MG63 (cell line): ENCODE measurements around the gene TMEM116. TPM values are rescaled to one million over a fixed set of nuclear protein-coding genes. Genes with fewer than 3 reads are reported as not detected.
"Not testable (repeated sequence)": the region's sequence is repeated elsewhere in the genome, so short reads cannot be mapped to it uniquely, and the experiment has no call there.

Source experiments
- DNase-seq: peaks from one replicate; pipeline ENCODE4 v3.0.0-alpha.2; 2020
- H3K27me3 ChIP-seq: fragments of 250-450 bp; sonication (Bioruptor Pico); 2 replicates; pipeline ENCODE4 v1.5.1; 2020; ENCODE audit warnings: mild to moderate bottlenecking, moderate library complexity
- H3K36me3 ChIP-seq: fragments of 250-450 bp; sonication (Bioruptor Pico); 2 replicates; pipeline ENCODE4 v1.5.1; 2020; ENCODE audit warnings: mild to moderate bottlenecking, moderate library complexity
- H3K4me3 ChIP-seq: fragments of 250-450 bp; sonication (Bioruptor Pico); 2 replicates; pipeline ENCODE4 v1.5.1; 2020; ENCODE audit warnings: mild to moderate bottlenecking, moderate library complexity
- H3K9me3 ChIP-seq: fragments of 250-450 bp; sonication (Bioruptor Pico); 2 replicates; pipeline ENCODE4 v1.5.1; 2020; ENCODE audit warnings: mild to moderate bottlenecking, moderate library complexity
- total RNA-seq: library from RNA; depleted of rRNA; stranded (reverse); fragments of >200 nt; shearing (Covaris generic); gene quantifications from 2 replicates; pipeline ENCODE4 v1.2.3, GENCODE V29; 2014; ENCODE audit warnings: low replicate concordance

Gene TMEM116
- total RNA-seq, 1 experiment from 2014 or later, result 8.2 TPM

DNA sequence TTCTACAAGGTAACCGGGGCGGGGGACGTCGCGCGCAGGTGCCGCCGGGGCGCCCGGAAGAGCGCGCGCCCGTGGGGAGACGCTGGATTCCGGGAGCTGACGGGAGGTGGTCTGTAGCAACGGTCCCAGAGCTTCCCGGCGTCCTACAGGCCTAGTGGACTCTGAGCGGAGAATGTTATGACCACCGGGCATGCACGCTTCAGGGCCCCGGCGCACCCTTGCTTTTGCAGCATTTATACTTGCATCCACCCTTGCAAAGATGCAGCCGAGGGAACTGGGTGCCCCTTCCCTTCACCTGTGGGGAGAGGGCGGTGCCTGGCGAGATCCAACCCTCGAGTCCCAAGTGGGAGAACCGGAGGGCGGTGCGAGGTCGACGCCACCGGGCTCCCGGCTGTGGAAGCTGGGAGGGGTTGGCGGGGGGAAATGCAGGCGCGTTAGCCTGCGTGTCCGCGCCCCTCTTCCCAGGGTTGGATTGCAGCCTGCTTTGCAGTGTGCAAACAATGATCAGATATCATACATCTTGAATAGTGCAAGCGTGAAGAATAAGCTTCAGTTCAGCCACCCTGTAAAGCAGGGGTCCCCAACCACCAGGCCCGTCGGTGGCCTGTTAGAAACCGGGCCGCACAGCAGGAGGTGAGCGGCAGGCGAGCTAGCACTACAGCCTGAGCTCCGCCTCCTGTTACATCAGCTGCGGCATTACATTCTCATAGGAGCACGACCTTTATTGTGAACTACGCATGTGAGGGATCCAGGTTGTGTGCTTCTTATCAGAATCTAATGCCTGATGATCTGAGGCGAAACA is 837 bp upstream of the TMEM116 start:
- H3K27me3 ChIP-seq, result no peaks in the 10 kb centered on the region
- H3K4me3 ChIP-seq, result peak overlapping the region; percentile 100
- peaks cover 32% of the 10 kb centered on the region for H3K36me3 ChIP-seq
- peak; percentile 75 for DNase-seq
- no peaks in the 10 kb centered on the region for H3K9me3 ChIP-seq

DNA sequence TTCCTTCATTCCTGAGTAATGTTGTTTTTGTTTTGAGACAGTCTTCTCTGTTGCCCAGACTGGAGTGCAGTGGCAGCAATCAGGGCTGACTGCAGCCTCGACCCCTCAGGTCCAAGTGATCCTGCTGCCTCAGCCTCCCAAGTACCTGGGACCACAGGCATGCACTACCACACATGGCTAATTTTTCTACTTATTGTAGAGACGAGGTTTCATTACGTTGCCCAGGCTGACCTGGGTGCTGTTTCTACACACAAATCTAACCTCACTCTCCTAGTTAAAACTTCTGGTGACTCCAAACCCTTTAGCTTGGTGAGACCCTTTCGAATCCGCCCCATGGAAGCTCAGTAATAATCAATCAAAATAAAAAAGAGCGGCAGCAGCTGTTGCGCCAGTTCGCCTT is 1.3 kb downstream of the TMEM116 start:
- H3K27me3 ChIP-seq, result no peaks in the 10 kb centered on the region
- peaks cover 22% of the 10 kb centered on the region for H3K36me3 ChIP-seq
- peak overlapping the region; percentile 100 for H3K4me3 ChIP-seq
- DNase-seq, result no peak
- no peaks in the 10 kb centered on the region for H3K9me3 ChIP-seq

DNA sequence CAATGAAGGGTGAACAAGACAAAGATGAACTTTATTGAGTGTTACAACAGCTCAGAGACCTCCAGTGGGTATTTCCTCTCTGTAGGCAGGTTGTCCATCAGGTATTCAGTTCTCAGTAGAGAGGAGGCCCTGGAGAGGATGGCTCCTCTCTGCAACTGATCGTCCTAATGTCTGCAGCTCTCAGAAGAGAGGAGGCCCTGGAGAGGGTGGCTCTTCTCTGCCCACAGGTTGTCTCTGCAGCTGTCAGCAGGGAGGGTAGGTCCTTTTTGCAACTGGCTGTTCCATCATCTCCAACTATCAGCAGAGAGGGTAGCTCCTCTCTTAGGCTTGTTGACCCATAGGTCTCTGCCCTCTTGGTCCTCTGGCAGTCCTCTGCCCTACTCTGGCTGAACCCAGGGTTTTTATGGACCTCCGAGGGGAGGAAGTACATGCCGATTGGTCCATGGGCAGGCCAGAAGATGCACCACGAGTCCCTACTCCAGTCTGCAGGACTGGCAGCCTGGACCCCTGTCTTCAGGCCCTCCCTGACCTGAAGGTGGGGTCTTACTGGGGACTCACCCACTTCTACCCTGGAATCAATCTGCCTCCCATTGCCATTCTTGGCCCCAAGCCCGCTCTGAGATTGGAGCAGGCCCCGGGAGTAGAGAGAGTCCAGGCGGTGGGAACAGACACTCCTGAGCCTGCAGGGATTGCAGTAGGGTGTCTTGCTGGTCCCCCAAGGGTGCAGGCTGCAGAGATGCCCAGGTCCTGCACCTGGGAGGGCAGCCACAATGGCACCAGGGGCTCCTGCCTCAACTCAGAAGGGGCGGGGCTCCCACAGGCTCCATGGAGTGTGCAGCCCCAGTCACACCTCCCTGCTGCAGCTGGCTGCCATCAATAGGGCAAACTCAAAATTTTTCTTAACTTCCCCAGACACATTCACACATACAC is 2.3 kb downstream of the TMEM116 start:
- H3K9me3 ChIP-seq, result no peaks in the 10 kb centered on the region
- no peaks in the 10 kb centered on the region for H3K27me3 ChIP-seq
- H3K36me3 ChIP-seq, result peaks cover 14% of the 10 kb centered on the region
- H3K4me3 ChIP-seq, result no peak overlapping the region
- no peak for DNase-seq

DNA sequence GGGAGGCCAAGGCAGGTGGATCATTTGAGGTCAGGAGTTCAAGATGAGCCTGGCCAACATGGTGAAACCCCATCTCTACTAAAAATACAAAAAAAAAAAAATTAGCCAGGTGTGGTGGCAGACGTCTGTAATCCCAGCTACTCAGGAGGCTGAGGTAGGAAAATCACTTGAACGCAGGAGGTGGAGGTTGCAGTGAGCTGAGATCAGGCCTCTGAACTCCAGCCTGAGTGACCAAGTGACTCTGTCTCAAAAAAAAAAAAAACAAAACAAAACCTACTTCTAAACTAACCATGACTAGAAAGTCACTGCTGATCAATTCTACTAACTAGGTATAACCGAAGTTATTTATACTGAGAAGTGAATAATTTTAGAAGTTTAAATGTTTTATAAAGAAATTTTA is 3.4 kb downstream of the TMEM116 start:
- not testable (repeated sequence) for H3K27me3 ChIP-seq, H3K36me3 ChIP-seq, H3K9me3 ChIP-seq, H3K4me3 ChIP-seq, DNase-seq

DNA sequence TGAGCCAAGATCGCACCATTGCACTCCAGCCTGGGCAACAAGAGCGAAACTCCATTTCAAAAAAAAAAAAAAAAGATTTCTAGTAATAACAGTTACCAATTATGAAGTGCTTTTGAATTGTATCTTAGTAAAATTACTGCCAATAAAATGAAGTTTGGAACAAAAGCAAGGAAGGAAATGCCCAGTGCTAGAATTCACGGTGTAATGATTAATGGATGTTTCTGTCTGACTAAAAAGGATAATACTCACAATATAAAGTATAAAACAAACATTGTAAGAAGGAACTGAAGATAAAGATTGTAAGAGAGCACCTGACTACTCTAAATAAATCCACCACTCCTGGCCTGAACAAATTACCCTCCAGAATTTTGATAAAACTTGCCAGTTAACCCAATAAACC is 4.0 kb downstream of the TMEM116 start:
- no peak for DNase-seq
- Histone ChIP-seq H3K36me3 (no peaks in the 10 kb centered on the region; the same call in none of the 2 replicates), H3K4me3 (no peak overlapping the region), H3K27me3 (no peaks in the 10 kb centered on the region), H3K9me3 (no peaks in the 10 kb centered on the region)

DNA sequence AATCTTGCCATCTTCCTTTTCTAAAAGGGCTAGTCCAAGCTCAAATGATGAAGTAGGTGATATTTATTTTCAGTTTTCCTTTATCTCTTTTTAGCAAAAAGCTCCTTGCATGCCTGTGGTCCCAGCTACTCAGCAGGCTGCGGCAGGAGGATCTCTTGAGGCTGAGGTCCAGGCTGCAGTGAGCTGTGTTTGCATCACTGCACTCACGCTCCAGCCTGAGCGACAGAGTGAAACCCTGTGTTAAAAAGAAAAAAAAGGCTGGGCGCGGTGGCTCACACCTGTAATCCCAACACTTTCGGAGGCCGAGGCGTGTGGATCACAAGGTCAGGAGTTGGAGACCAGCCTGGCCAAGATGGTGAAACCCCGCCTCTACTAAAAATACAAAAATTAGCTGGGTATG is 5.0 kb downstream of the TMEM116 start:
- Histone ChIP-seq H3K27me3 (no peaks in the 10 kb centered on the region), H3K4me3 (no peak overlapping the region), H3K36me3 (peaks cover 2% of the 10 kb centered on the region), H3K9me3 (no peaks in the 10 kb centered on the region)
- no peak for DNase-seq

DNA sequence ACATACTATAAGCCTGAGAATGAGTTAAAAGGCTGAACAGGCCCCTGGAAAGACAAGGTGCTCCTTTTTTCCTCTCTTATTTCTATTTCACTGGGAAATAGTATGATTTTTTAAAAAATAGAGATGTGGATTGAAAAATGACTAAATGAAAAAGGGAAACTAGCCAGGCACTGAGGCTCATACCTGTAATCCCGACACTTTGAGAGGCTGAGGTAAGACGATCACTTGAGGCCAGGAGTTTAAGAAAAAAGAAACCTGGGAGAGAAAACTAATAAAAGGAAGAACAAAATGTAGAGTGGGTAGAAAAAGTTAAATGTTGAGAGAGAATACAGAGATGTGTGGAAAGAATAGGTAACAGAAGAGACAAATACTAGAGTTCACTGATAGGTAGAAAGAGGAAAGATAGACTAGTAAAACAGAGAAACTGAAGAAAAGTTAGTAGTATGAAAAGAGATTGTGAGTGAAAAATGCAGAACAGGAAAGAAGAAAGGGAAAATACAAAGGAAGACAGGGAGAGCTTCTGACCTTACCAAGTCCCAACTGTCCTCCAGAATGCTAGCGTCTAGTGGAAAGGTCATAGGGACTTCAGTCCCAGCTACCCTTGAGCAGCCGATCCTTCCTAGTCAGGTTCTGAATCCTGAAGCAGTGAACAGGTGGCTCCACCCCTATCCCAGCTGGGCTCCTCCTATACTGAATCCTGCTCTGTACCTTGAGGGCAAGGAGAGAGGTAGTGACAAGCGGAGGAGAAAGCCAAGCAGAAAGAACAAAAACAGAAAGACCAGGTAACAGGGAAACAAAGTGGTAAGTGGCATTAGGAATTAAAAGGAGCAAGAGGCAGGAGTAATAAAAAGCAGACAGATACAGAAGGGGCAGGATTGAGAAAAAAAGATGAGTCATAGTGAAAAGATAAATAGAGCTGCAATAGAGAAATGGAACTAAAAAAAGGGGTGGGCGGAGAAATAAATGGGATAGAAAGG is 7.3 kb downstream of the TMEM116 start:
- no peak for DNase-seq
- peaks cover 2% of the 10 kb centered on the region; the same call in 1 of the 2 replicates for H3K36me3 ChIP-seq
- no peaks in the 10 kb centered on the region for H3K27me3 ChIP-seq
- H3K4me3 ChIP-seq, result no peak overlapping the region
- no peaks in the 10 kb centered on the region for H3K9me3 ChIP-seq

DNA sequence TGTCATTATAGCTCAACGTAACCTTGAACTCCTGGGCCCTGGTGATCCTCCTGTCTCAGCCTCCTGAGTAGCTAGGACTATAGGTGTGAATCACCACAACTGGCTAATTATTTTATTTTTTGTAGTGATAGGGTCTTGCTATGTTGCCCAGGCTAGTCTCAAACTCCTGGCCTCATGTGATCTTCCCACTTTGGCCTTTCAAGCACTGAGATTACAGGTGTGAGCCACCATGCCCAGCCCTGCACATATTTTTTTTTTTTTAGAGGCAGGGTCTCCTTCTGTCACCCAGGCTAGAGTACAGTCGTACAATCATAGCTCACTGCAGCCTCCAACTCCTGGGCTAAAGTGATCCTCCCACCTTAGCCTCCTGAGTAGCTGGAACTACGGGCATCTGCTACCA is 8.9 kb downstream of the TMEM116 start:
- no peak overlapping the region for H3K4me3 ChIP-seq
- H3K9me3 ChIP-seq, result no peaks in the 10 kb centered on the region
- peaks cover 2% of the 10 kb centered on the region; the same call in 1 of the 2 replicates for H3K36me3 ChIP-seq
- no peak for DNase-seq
- H3K27me3 ChIP-seq, result no peaks in the 10 kb centered on the region

DNA sequence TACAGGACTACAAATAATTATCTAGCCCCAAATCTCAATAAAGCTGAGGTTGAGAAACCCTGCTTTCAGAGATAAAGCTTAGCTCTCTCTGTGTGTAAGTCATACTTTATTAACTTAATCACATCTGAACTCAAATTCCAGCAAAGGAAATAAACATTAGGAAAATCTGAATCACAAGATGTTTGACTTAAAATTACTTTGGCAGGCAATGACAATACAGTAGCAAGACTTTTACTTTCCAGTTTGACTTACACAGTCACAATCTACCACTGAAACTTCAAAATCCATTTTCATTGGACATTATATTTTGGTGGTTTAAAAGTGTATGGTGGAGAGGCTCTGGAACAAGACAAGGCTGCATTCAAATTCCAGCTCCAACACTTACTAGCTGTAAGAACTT is 11.4 kb downstream of the TMEM116 start:
- Histone ChIP-seq H3K27me3 (no peaks in the 10 kb centered on the region), H3K4me3 (no peak overlapping the region), H3K36me3 (peaks cover 2% of the 10 kb centered on the region; the same call in 1 of the 2 replicates), H3K9me3 (no peaks in the 10 kb centered on the region)
- no peak for DNase-seq

DNA sequence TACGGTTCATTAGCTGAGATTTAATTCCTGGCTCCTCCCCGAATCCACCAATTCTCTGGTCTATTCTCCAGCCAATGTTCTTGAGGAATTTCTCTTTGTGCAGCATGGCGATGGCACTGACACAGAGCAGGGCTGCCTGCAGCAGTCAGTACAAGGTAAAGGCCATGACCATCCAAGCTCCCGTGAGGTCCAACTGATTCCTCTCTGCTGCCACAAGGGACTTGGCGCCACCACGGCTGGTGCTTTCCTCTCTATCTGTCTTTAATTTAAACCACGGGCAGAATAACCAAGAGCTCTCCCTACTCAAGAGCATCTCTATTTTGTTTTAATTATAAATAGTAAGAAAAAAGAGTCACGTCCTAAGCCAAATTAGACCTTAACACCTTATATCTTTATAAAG is 12.1 kb downstream of the TMEM116 start:
- no peak for DNase-seq
- Histone ChIP-seq H3K36me3 (peaks cover 2% of the 10 kb centered on the region; the same call in 1 of the 2 replicates), H3K27me3 (no peaks in the 10 kb centered on the region), H3K9me3 (no peaks in the 10 kb centered on the region), H3K4me3 (no peak overlapping the region)

DNA sequence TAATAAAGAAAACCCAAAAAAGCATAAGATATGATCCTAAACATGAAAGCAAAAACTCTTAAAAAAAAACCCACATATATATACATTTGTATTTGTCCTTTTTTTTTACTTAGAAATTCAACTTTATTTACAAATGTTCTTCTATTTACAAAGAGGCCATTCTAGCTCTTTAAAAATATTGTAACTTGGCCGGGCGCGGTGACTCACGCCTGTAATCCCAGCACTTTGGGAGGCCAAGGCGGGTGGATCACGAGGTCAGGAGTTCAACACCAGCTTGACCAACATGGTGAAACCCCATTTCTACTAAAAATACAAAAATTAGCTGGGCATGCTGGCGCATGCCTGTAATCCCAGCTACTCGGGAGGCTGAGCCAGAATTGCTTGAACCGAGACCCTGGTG is 13.8 kb downstream of the TMEM116 start:
- not testable (repeated sequence) for H3K36me3 ChIP-seq, H3K9me3 ChIP-seq, H3K27me3 ChIP-seq, H3K4me3 ChIP-seq
- peak; percentile 13 for DNase-seq

DNA sequence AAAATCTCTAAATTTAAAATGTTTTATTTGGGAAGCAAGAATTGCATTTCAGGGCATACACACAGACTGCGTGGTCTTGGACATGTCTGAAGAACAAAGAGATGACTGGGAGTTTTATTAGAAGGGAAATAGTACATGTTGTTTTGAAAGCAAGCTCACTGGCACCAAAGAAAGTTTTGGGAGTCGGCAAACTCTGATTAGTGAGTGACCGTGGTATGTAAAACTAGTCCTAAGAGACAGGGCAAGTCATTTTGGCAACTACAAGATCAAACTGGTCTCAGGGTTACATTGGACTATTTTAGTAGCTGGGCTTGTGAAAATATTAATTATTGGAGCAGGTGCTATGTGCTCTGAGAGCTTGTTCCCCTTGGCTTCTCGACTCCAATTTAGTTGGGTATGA is 14.9 kb downstream of the TMEM116 start:
- Histone ChIP-seq H3K4me3 (no peak overlapping the region), H3K9me3 (no peaks in the 10 kb centered on the region), H3K27me3 (no peaks in the 10 kb centered on the region), H3K36me3 (no peaks in the 10 kb centered on the region)
- no peak for DNase-seq

DNA sequence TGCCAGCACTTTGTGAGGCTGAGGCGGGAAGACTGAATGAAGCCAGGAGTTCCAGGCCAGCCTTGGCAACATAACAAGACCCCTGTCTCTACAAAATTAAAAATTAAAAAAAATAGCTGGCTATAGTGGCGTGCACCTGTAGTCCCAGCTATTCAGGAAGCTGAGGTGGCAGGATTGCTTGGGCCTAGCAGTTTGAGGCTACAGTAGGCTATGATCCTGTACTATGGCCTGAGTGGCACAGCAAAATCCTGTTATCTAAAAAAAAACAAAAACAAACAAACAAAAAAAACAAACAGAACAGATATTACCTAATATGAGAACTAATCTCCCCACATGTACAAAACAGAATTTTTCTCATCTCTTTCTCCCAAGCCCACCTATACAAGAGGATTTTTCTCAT is 15.7 kb downstream of the TMEM116 start:
- H3K4me3 ChIP-seq, result no peak overlapping the region
- no peaks in the 10 kb centered on the region for H3K36me3 ChIP-seq
- no peak for DNase-seq
- no peaks in the 10 kb centered on the region for H3K27me3 ChIP-seq
- H3K9me3 ChIP-seq, result no peaks in the 10 kb centered on the region

DNA sequence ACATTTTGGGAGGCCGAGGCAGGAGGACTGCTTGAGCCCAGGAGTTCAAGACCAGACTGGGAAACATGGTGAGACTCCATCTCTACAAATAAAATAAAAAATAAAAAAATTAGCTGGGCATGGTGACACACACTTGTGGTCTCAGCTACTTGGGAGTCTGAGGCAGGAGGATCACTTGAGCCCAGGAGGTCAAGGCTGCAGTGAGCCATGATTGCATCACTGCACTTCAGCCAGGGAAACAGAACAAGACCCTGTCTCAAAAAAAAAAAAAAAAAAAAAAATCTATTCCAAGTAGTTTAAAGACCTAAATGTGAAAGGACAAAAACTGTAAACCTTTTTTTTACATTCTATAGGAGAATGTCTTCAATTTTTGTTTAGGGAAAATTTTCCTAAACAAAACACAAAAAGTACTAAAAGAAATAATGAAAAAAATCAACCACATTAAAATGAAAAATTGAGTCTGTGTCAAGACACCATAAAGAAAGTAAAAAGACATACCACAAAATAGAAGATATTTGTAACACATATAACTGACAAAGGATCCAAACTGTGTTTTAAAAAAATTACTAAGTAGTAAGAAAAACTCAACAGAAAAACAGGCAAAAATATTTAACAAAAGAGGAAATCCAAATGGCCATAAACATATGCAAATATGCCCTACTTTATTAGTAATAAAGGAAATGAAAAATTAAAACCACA is 17.0 kb downstream of the TMEM116 start:
- H3K36me3 ChIP-seq, result no peaks in the 10 kb centered on the region

DNA sequence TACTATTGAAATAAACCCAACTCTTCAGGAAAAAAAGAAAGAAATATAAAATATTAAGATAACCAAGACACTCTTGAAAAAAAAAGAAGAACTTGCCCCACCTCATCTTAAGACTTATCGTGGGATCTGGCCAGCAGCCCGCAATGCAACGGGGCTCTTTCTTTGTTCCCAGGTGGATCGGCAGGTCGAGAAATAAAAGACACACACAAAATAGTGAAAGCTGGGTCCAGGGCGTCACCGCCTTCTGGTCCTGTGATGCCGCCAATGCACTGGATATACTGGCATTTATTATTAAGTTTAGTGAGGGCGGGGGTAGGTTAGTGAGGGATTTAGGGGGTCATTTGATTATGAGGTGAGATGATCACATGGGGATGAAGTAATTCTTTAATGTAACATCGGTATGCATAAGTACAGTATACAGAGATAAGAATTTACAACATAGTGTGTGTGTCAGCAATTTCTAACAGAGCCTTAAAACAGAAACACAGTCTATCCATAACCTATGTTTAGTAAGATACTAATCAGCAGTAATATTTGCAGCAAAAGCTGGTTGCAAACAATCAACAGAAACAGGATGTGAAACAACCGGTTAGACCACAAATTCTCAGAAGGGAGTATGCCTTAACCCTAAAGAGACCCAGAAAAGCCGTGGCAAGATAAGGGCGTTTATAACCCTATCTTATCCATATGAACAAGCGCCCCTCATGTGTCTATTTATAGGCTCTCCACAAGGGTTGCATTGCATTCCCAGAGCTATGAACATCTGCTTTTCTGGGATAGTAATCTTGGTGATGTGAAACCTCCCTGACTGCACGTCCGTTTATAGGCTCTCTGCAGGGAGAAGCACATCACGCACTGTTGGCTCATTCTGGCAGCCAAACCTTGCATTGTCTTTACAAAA is 18.5 kb downstream of the TMEM116 start:
- H3K4me3 ChIP-seq, H3K27me3 ChIP-seq, H3K36me3 ChIP-seq, H3K9me3 ChIP-seq, DNase-seq: not testable (repeated sequence)

More for the DNA sequence above, 17.0 kb downstream of the TMEM116 start:
- no peak for DNase-seq
- H3K9me3 ChIP-seq, result no peaks in the 10 kb centered on the region
- no peak overlapping the region for H3K4me3 ChIP-seq
- no peaks in the 10 kb centered on the region for H3K27me3 ChIP-seq
